ENCODE results near the gene TMEM200B. TPM values are rescaled to one million over a fixed set of nuclear protein-coding genes. Genes with fewer than 3 reads are reported as not detected.
"Not testable (repeated sequence)": the region's sequence is repeated elsewhere in the genome, so short reads cannot be mapped to it uniquely, and the experiment has no call there.

TMEM200B gene
- total RNA-seq, 1 donor from 2014 or later: 8.7 TPM

DNA sequence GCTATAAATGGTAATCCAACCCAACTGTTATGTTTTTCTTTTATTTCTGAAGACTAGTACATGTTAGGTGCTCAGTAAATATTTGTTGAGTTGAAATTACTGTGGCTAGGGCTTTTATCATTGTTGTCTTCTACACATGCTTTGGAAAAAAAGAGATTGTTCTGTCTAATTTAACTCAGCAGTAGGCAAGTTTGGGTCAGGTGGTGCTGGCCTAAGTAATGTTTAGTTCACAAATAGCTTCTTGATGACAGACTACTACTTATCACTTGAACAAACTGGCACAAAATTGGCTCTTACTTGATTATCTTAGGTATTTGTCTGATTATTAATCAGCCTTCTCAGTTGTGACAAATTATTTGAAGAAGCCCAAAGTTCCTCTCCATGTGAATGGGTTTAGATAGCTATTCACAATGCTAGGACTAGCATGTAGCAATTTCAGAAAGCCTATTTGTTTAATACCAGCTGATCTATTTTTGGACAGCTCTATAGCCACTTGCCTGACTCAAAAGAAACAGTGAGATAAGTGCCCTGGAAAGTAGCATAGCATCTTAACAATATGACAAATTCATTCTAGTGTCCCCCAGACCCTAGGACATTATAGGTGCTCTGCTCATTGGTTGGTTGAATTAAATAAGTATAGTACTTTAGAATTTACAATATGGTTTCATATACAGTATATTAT lies 32.6 kb downstream of the TMEM200B start:
- Histone ChIP-seq H3K27ac (no peak overlapping the region), H3K27me3 (no peaks in the 10 kb centered on the region), H3K36me3 (peaks cover 3% of the 10 kb centered on the region), H3K4me3 (no peak overlapping the region), H3K9me3 (no peaks in the 10 kb centered on the region), H3K4me1 (no peaks in the 10 kb centered on the region)
- ATAC-seq (no peak), DNase-seq (no peak)
- TF ChIP-seq CTCF (IDR thresholded peaks at IDR 0.05): no peak
- intact Hi-C loops (cut with DNase I): no loop called here

DNA sequence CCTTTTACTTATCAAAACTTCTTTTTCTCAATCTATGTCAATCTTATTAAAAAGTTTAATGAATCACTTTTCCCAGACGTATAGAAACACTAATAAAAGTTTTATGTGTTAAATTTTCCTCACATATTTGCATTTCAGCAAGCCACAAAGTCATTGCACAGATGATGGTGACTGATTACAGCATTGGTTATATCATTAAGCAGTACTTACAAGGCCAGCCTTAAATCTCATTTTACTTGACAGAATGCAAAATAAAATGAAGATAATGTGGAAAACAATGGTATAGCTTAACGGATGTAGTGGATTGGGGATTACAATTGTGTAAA lies 39.5 kb downstream of the TMEM200B start:
- H3K27ac ChIP-seq: no peak overlapping the region
- ATAC-seq: no peak
- intact Hi-C loops (cut with DNase I): no loop called here
- no peaks in the 10 kb centered on the region for H3K27me3 ChIP-seq
- H3K36me3 ChIP-seq: no peaks in the 10 kb centered on the region
- H3K4me3 ChIP-seq: no peak overlapping the region
- no peak for DNase-seq
- H3K4me1 ChIP-seq: no peaks in the 10 kb centered on the region
- no peak for TF ChIP-seq CTCF (IDR thresholded peaks at IDR 0.05)
- H3K9me3 ChIP-seq: no peaks in the 10 kb centered on the region

DNA sequence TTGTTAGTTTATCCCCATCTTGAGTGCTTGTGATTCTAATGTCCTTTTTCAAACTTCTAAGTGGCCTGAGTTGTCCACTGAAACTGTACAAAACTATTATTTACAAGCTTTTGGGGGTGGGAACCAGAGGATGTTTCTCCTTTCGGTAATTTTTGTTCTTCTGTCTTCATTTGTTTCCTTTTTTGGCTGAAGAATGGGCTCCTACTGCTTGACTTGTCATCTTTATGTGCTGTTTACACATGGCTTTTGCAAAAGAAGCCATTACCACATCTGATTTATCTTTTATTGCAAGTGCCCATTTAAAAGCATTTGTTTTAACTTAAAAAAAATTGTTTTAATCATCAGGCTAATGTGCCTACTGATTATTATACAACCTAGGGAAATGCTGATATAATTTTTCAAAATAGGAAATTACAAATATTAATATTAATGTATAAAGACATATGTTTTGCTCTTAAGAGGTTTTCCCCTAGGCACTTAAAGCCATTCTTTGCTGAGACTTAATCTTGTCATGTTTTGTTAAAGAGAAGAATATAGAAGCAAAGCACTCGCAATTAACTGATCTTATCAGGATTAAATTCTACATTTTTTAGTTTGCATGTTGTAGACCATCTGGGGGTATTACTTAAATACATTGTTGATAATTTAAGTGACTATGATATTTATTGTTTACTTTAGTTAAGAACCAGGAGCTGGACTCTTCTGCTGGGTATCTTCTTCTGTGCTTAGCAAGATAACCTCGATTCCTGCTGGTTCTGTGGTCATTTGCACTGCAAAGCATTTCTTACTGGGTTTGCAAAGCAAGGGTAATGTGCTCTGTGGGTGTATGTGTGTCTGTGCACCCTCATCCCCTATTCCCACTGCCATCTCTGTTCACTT lies 40.1 kb downstream of the TMEM200B start:
- H3K27me3 ChIP-seq: no peaks in the 10 kb centered on the region
- no peak overlapping the region for H3K27ac ChIP-seq
- ATAC-seq (no peak), DNase-seq (no peak)
- H3K9me3 ChIP-seq: no peaks in the 10 kb centered on the region
- no peaks in the 10 kb centered on the region for H3K4me1 ChIP-seq
- no peak overlapping the region for H3K4me3 ChIP-seq
- intact Hi-C loops (cut with DNase I): no loop called here
- TF ChIP-seq CTCF (IDR thresholded peaks at IDR 0.05): no peak
- H3K36me3 ChIP-seq: no peaks in the 10 kb centered on the region

DNA sequence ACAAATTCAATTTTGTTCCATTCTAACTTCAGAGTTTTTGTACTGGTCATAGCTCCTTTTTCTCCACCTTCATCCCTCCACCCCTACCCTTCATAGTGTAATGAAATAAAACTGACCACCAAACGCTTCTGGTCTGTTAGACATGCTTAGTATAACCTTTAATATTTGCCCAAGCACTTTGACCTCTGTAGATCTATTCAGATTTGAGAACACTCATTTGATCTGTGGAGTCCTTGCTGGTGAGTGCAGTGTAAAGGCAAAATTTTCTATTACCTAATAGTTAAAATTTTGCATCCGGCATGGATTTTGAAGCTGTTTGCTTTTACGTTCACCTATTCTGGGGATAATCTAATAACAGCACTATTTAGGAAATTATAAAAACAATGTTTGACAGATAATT lies 41.2 kb downstream of the TMEM200B start:
- no peak for DNase-seq
- intact Hi-C loops (cut with DNase I): no loop called here
- H3K36me3 ChIP-seq: no peaks in the 10 kb centered on the region

GRCh38 chr1:29081201-29081600 lies 42.5 kb downstream of the TMEM200B start:
- H3K9me3 ChIP-seq: no peaks in the 10 kb centered on the region
- H3K4me1 ChIP-seq: no peaks in the 10 kb centered on the region
- H3K27me3 ChIP-seq: no peaks in the 10 kb centered on the region
- H3K27ac ChIP-seq: no peak overlapping the region
- TF ChIP-seq CTCF (IDR thresholded peaks at IDR 0.05): no peak
- intact Hi-C loops (cut with DNase I): no loop called here
- ATAC-seq (no peak), DNase-seq (no peak)
- no peak overlapping the region for H3K4me3 ChIP-seq
- H3K36me3 ChIP-seq: no peaks in the 10 kb centered on the region

More for the DNA sequence above, 41.2 kb downstream of the TMEM200B start:
- Histone ChIP-seq H3K27me3 (no peaks in the 10 kb centered on the region), H3K4me3 (no peak overlapping the region), H3K9me3 (no peaks in the 10 kb centered on the region), H3K4me1 (no peaks in the 10 kb centered on the region), H3K27ac (no peak overlapping the region)
- TF ChIP-seq CTCF (IDR thresholded peaks at IDR 0.05): no peak
- no peak for ATAC-seq

DNA sequence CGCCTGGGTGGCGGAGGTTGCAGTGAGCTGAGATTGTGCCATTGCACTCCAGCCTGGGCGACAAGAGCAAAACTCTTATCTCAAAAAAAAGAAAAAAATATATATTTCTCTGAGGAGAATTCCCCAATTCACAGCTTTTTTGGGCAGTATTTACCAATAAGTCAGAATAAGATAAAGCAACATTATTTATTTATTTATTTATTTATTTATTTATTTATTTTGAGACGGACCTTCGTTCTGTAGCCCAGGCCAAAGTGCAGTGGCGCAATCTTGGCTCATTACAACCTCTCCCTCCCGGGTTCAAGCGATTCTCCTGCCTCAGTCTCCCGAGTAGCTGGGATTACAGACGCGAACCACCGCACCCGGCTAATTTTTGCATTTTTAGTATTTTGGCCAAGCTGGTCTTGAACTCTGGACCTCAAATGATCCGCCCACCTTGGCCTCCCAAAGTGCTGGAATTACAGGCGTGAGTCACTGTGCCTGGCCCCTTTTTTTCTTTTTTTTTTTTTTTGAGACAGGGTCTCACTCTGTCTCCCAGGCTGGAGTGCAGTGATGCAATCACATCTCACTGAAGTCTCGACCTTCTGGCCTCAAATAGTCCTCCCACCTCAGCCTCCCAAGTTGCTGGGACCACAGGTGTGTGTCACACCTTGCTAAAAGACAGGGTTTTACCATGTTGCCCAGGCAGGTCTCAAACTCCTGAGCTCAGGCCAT lies 43.6 kb downstream of the TMEM200B start:
- intact Hi-C loops (cut with DNase I); H3K27me3 ChIP-seq; H3K36me3 ChIP-seq; H3K4me1 ChIP-seq; H3K9me3 ChIP-seq; H3K27ac ChIP-seq; ATAC-seq; H3K4me3 ChIP-seq; DNase-seq: not testable (repeated sequence)

All from upper lobe of right lung (tissue), 1 donor.